T-helper 17 cell (primary cell): ENCODE results near the gene UBE2I. TPM values are rescaled to one million over a fixed set of nuclear protein-coding genes. Genes with fewer than 3 reads are reported as not detected.
"Not testable (repeated sequence)": the region's sequence is repeated elsewhere in the genome, so short reads cannot be mapped to it uniquely, and the experiment has no call there.

ENCODE experiments used
- ATAC-seq: fragments of 150-1000 bp; cut with Tn5 transposase; 2 replicates; pipeline ENCODE4 v1.10.0; 2021; ENCODE audit warnings: mild to moderate bottlenecking, moderate library complexity
- DNase-seq, 3 donors: peaks; one replicate each; pipeline versions ENCODE4 v3.0.0 to v3.0.0-alpha.2; 2020 to 2021
- H3K9me3 ChIP-seq: one replicate; pipeline ENCODE4 v1.7.0; 2013; ENCODE audit warnings: low read length, mild to moderate bottlenecking; ENCODE audit not compliant: control insufficient read depth, poor library complexity, severe bottlenecking
- H3K27ac Mint-ChIP-seq: one replicate; pipeline ENCODE4 v1.8.0; 2022; ENCODE audit warnings: mild to moderate bottlenecking, moderate library complexity, mixed read lengths
- H3K27me3 Mint-ChIP-seq: one replicate; pipeline ENCODE4 v1.8.0; 2022; ENCODE audit warnings: mixed read lengths
- H3K36me3 Mint-ChIP-seq: one replicate; pipeline ENCODE4 v1.8.0; 2022; ENCODE audit warnings: low read depth, mixed read lengths
- H3K4me1 Mint-ChIP-seq: one replicate; pipeline ENCODE4 v1.8.0; 2022; ENCODE audit warnings: mild to moderate bottlenecking, mixed read lengths
- H3K4me3 Mint-ChIP-seq: one replicate; pipeline ENCODE4 v1.8.0; 2022; ENCODE audit warnings: mild to moderate bottlenecking, moderate library complexity, mixed read lengths
- total RNA-seq, 4 donors: library from RNA in 2 of 4; stranded (reverse) in 2 of 4; gene quantifications; one replicate each; pipeline ENCODE4 v1.2.3 and lab custom pipeline; 2022 to 2026

UBE2I gene
- total RNA-seq (100 to 1,000 TPM; 233 to 249 TPM), total RNA-seq (lab: John Stamatoyannopoulos, UW) (153 to 163 reads per million in 2 donors)

- Mint-ChIP-seq H3K27me3 (no peaks in the 10 kb centered on the region), H3K4me3 (peak within 1 kb of the TSS; percentile 100), H3K4me1 (peaks cover 18% of the 10 kb centered on the region), H3K27ac (peak within 1 kb of the TSS; percentile 96), H3K36me3 (peaks cover 3% of the 10 kb centered on the region)
- no peaks in the 10 kb centered on the region for H3K9me3 ChIP-seq
- peak; percentile 76 for ATAC-seq
- DNase-seq = peak; percentile 85 to 98 (median 94)
These were observed at the start of gene UBE2I for GRCh38 chr16:1308977-1309885. Gene UBE2I (plus strand): TSS chr16:1309636. CDS start chr16:1314031, 4,395 bp downstream.

- no peaks in the 10 kb centered on the region for H3K9me3 ChIP-seq
- DNase-seq = no peak
- Mint-ChIP-seq H3K36me3 (no peaks in the 10 kb centered on the region), H3K27me3 (peaks cover 17% of the 10 kb centered on the region), H3K27ac (no peak overlapping the region), H3K4me1 (peaks cover 4% of the 10 kb centered on the region), H3K4me3 (no peak overlapping the region)
- ATAC-seq = no peak
These were observed 49.7 kb upstream of the UBE2I start for GRCh38 chr16:1259760-1260068.

GRCh38 chr16:1260101-1260680, 49.2 kb upstream of the UBE2I start:
- Mint-ChIP-seq H3K4me3 (no peak overlapping the region), H3K4me1 (peaks cover 4% of the 10 kb centered on the region), H3K27me3 (peaks cover 17% of the 10 kb centered on the region), H3K27ac (no peak overlapping the region), H3K36me3 (no peaks in the 10 kb centered on the region)
- no peak for ATAC-seq
- no peaks in the 10 kb centered on the region for H3K9me3 ChIP-seq
- DNase-seq = no peak

- Mint-ChIP-seq H3K4me3 (no peak overlapping the region), H3K4me1 (peaks cover 4% of the 10 kb centered on the region)
- no peak for ATAC-seq
These were observed 48.1 kb upstream of the UBE2I start for GRCh38 chr16:1261131-1261892.

GRCh38 chr16:1262210-1262845, 47.1 kb upstream of the UBE2I start:
- H3K4me1 Mint-ChIP-seq = peaks cover 4% of the 10 kb centered on the region
- H3K4me3 Mint-ChIP-seq = no peak overlapping the region
- H3K27ac Mint-ChIP-seq = no peak overlapping the region
- no peaks in the 10 kb centered on the region for H3K36me3 Mint-ChIP-seq
- no peaks in the 10 kb centered on the region for H3K9me3 ChIP-seq
- ATAC-seq (no peak), DNase-seq (no peak)
- peaks cover 17% of the 10 kb centered on the region for H3K27me3 Mint-ChIP-seq

More at GRCh38 chr16:1261131-1261892, 48.1 kb upstream of the UBE2I start:
- Mint-ChIP-seq H3K36me3 (no peaks in the 10 kb centered on the region), H3K27me3 (peaks cover 17% of the 10 kb centered on the region), H3K27ac (no peak overlapping the region)
- no peaks in the 10 kb centered on the region for H3K9me3 ChIP-seq
- no peak for DNase-seq

GRCh38 chr16:1262846-1263221, 46.6 kb upstream of the UBE2I start:
- Mint-ChIP-seq H3K27ac (no peak overlapping the region), H3K36me3 (no peaks in the 10 kb centered on the region), H3K27me3 (peaks cover 17% of the 10 kb centered on the region), H3K4me3 (no peak overlapping the region), H3K4me1 (peaks cover 4% of the 10 kb centered on the region)
- DNase-seq (no peak), ATAC-seq (no peak)
- H3K9me3 ChIP-seq = no peaks in the 10 kb centered on the region

GRCh38 chr16:1263591-1264344, 45.7 kb upstream of the UBE2I start:
- Mint-ChIP-seq H3K4me1 (peaks cover 4% of the 10 kb centered on the region), H3K27me3 (peaks cover 17% of the 10 kb centered on the region), H3K4me3 (no peak overlapping the region), H3K27ac (no peak overlapping the region), H3K36me3 (no peaks in the 10 kb centered on the region)
- DNase-seq (no peak), ATAC-seq (no peak)
- H3K9me3 ChIP-seq = no peaks in the 10 kb centered on the region

- DNase-seq (no peak), ATAC-seq (no peak)
- Mint-ChIP-seq H3K36me3 (no peaks in the 10 kb centered on the region), H3K4me3 (no peak overlapping the region), H3K27me3 (peaks cover 13% of the 10 kb centered on the region), H3K27ac (no peak overlapping the region), H3K4me1 (no peaks in the 10 kb centered on the region)
- H3K9me3 ChIP-seq = no peaks in the 10 kb centered on the region
These were observed 44.9 kb upstream of the UBE2I start for GRCh38 chr16:1264345-1265089.

- DNase-seq (no peak), ATAC-seq (no peak)
- Mint-ChIP-seq H3K36me3 (no peaks in the 10 kb centered on the region), H3K4me1 (no peaks in the 10 kb centered on the region), H3K27ac (no peak overlapping the region), H3K27me3 (peaks cover 14% of the 10 kb centered on the region), H3K4me3 (no peak overlapping the region)
- no peaks in the 10 kb centered on the region for H3K9me3 ChIP-seq
These were observed 44.3 kb upstream of the UBE2I start for GRCh38 chr16:1265090-1265630.

- no peak for ATAC-seq
- H3K4me1 Mint-ChIP-seq = no peaks in the 10 kb centered on the region
- H3K9me3 ChIP-seq = no peaks in the 10 kb centered on the region
- H3K36me3 Mint-ChIP-seq = no peaks in the 10 kb centered on the region
- H3K27me3 Mint-ChIP-seq = peaks cover 14% of the 10 kb centered on the region
- no peak for DNase-seq
- H3K27ac Mint-ChIP-seq = no peak overlapping the region
- no peak overlapping the region for H3K4me3 Mint-ChIP-seq
These were observed 43.6 kb upstream of the UBE2I start for GRCh38 chr16:1265826-1266225.

GRCh38 chr16:1269418-1269817, 40.0 kb upstream of the UBE2I start:
- not testable (repeated sequence) for H3K36me3 Mint-ChIP-seq, H3K4me3 Mint-ChIP-seq, DNase-seq, H3K27ac Mint-ChIP-seq, H3K9me3 ChIP-seq, ATAC-seq, H3K4me1 Mint-ChIP-seq
- peaks cover 18% of the 10 kb centered on the region for H3K27me3 Mint-ChIP-seq

- Mint-ChIP-seq H3K27me3 (peaks cover 29% of the 10 kb centered on the region), H3K4me3 (no peak overlapping the region), H3K36me3 (peaks cover 3% of the 10 kb centered on the region), H3K4me1 (peaks cover 3% of the 10 kb centered on the region), H3K27ac (no peak overlapping the region)
- no peaks in the 10 kb centered on the region for H3K9me3 ChIP-seq
- DNase-seq (no peak), ATAC-seq (no peak)
These were observed 38.1 kb upstream of the UBE2I start for GRCh38 chr16:1271380-1271723.
